ELF-1 (cell line): ENCODE data around the gene SORCS3.

Source experiments
- DNase-seq: peaks from one replicate; pipeline ENCODE4 v3.0.0-alpha.2; 2016; ENCODE audit warnings: low read depth, low spot score

The SORCS3 gene

DNA sequence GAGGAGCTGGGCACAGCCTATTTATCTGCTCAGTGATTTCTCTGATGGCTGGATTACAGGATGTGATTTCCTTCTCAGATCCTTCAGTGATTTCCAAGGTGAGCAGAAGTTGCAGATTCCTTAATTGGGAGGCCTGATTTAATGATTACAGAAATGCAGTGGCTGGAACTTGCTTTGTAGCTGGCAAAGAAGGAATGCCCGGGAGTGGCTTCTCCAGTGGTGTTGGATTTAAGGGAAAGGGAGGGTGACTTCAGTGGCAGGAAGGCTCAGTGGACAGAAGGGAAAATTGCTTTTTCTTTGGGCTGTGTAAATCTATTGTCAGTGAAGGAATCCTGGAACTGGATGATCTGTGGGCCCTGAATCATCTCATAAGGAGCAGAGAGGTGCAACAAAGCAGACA, 5.1 kb downstream of the SORCS3 start:
- no peak for DNase-seq

DNA sequence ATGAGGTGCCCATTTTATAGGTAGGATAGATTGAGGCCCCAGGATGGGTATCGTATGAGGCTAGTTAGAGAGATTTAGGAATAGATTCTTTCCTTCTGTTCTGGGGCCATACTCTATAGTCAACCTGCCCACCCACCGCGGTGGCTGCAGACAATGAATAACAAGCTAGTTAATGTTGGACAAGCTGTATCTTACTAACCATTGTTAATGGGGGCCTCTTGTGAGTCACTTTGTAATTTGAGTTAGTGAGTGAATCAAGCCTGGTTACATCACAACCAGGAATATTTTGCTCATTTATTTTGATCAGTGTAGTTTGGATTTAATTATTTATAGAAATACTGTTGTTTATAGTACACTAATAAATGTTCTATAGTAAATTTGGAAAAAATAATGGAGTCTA, 7.3 kb downstream of the SORCS3 start:
- no peak for DNase-seq

- DNase-seq: no peak
Observed at GRCh38 chr10:104650072-104650471, 9.0 kb downstream of the SORCS3 start.

DNA sequence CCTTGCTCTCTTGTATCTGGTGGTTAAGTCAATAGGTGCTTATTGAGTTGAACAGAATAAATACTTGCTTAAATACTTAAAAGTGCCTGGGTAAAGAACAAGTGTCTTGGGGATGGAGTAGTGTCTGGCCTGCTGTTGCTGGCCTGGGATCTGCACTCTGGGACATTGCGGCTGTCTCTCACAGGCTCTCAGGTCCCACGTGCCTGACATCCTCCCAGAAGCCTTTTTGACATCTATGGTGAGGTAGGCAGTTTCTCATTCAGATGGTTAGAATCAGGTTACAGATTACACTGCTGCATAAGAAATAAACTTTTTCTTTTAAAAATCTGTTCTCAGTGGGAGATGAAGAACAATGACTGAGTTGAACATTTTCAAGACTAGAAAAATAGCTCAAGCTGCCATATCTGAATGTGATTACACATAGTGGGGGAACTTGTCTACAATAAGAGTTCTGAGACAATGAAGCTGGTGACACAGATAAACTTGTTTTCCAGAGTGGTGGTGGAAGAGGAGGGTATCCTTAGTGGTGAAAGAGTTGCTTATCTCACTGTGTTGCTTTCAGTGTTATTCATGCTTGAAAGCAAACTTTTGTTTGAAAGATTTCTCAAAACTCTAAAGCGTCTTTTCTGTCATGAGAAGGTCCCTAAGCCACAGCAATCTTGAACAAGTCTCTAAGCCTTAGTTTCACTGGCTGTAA, 9.7 kb downstream of the SORCS3 start:
- no peak for DNase-seq

DNA sequence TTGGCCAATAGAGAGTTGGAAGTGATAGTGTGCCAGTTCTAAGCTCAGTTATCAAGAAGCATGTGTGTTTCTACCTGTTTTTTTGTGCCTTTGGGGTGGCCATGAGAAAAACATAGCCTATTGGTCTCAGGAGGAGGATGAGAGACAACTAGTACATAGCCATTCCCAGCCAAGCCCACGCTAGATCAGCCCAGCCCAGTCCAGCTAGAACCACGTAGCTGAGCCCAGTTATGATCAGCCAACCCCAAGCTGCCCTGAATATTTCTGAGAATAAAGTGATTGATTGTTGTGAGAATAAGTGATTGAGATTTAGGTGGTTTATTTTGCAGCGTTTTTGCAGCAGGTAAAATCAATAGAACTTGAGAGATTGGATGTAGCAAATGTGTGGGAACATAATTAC, 15.9 kb downstream of the SORCS3 start:
- no peak for DNase-seq

GRCh38 chr10:104657457-104657856, 16.4 kb downstream of the SORCS3 start:
- no peak for DNase-seq

DNA sequence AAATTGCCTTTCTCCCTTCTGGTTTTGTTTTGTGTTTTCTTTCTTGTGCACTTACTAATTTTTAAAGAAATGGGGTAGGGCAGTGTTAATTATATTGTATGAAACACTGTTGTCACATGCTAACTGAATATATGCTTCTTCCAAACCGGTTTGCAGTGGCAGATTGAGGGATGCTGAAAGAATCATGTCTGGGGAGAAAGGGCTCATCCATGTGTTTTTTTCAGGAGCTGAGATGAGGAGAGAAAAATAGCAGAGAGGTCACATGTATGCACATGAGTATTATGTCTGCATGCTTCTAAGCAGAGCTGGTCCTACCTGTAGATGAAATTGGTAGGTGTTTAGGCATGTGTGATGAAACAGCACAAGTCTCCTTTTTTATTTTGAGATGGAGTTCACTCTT, 17.0 kb downstream of the SORCS3 start:
- no peak for DNase-seq

DNA sequence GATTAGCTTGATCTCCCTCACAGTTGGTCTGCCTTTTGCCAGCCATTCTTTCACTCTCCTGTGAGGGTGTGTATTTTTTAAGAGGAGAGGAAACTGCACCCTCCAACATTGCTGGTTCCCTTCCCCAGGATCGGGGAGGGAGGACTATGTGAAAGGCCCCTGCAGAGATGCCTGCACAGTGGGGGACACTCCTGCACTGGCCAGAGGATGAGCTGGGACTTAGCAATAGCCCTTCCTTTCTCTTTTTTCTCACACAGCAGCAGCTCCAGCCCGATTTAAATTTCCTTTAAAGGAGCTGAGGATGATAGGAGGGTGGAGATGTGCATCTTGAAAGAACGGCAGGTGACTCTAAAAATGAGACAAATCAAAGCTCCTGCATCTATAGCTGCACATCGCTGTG, 18.7 kb downstream of the SORCS3 start:
- DNase-seq: no peak

DNA sequence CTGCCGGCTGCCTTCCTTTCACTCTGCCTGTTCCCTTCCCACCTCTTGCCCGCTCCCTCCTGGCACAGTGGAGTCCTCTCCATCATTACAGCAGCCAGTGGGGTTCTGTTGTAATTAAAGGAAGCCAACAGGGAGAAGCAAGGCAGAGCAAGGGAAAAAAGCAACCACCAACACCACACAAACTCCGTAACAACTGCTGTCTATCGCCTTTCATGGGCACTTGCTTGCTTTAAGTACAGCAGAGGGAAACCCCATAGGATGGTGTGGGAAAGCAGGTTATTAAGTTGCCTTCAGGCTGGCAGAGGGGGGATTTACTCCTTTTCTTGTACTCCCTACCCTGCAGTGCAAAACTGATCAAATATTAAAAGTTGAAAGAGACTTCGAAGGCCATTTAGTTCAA, 22.0 kb downstream of the SORCS3 start:
- DNase-seq: no peak

- no peak for DNase-seq
Observed at GRCh38 chr10:104663563-104663962, 22.5 kb downstream of the SORCS3 start.

- DNase-seq: no peak
Observed at GRCh38 chr10:104664205-104664604, 23.1 kb downstream of the SORCS3 start.

DNA sequence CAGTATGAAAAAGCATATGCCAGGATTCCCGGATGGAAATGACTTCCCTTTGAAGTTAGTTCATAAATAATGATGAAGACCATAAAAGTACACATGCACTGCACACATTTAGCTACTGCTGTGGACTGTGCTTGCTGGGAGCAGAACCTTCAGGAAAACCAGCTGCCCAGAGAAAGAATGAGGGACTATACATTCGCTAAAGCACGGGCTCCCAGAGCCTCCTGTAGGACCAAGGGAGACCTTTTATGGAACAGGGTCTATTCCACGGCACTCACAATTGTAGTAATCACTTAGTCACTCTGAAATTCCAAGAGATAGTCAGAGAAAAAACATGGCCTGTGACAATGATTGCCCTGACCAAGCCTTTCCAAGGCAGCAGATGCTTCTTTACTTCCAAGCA, 24.1 kb downstream of the SORCS3 start:
- DNase-seq: no peak

DNA sequence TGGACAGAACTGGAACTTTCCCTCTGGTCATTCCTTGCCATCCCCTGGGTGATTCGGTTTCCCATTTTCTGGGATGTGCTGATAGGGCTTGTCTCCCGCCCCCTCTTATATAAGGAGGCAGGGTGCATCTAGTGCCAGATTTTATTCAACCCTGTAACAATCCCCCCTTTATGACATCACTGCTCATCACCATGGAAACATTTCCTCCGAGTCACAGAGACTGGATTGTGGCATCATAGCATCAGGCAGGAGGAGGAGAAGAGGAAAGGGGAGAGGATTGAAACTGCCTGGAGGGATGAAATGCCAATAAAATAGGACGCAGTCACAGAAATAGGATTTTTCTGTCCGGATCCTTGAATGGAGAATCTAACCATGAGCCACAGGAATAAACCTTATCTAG, 25.0 kb downstream of the SORCS3 start:
- no peak for DNase-seq

DNA sequence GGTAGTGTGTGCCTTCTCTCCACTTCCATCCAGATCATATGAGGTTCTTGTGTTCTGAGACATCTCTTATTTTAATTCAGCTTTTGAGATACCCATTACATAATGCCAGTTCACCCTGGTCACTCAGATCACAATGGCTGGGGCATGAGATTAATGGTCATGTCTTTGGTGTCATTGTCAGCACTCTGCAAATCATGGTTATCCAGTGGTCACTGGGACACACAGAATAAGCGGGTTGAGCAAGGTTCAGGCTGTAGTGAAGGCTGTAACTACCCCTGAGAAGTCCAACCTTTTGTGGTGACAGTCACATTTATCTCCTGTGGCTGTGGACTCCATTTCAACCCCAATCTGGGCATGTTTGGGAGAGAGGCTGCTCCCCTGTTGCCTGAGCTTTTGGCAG, 35.8 kb downstream of the SORCS3 start:
- DNase-seq: no peak

- no peak for DNase-seq
Observed at GRCh38 chr10:104678658-104679057, 37.6 kb downstream of the SORCS3 start.

GRCh38 chr10:104680467-104681401, 39.6 kb downstream of the SORCS3 start:
- DNase-seq: peak; percentile 54

DNA sequence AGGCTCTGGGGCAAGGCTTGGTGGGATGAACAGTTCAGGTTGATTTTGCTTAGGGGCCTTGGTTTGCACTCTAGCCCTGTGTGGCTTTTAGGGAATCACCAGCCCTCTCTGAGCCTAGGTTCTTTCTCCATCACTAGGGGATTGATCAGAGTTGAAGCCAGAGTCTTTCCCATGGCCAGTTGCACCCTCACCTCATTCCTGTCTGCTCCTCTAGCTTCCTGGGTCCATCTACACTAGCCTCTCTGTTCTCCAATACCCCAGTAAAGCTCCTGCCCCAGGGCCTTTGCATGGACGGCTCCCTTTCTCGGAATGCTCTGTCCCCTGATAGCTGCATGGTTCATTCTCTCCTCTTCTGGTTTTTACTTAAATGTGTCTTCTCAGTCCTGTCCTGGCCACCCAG, 40.4 kb downstream of the SORCS3 start:
- no peak for DNase-seq

- no peak for DNase-seq
Observed at GRCh38 chr10:104683567-104683966, 42.5 kb downstream of the SORCS3 start.

DNA sequence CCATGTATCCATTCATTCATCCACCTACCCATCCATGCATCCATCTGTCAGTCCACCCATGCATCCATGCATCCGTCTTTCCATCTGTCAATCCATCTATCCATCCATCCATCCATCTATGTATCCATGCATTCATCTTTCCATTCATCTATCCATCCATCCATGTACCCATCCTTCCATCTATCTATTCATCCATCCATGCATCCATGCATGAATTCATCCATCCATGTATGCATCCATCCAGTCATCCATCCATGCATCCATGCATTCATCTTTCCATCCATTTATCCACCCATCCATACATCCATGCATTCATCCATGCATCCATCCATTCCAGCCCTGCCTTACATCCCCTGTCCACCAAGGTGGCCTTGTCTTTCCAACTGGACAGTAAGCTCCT, 45.7 kb downstream of the SORCS3 start:
- DNase-seq: no peak

GRCh38 chr10:104688251-104689042, 47.4 kb downstream of the SORCS3 start:
- no peak for DNase-seq

GRCh38 chr10:104689105-104689504, 48.0 kb downstream of the SORCS3 start:
- no peak for DNase-seq

DNA sequence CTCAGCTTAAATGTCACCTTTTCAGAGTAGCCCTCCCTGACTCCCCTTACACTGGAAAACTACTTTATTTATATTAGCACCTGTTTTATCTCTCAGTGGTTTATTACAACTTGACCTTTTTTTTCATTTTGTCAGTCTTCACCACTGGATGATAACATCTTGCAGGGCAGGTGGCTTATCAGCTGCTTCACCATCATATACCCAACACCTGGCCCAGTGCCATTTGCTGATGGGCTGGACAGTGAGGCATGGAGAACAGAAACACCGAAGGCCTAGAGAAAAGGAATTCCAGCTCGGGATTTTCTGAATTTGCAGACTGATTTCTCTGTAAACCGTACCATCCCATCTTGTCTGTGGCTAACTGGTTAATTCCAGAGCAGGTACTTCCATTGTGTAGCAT, 48.5 kb downstream of the SORCS3 start:
- no peak for DNase-seq
